RPMI8226 (cell line): Measurements from ENCODE around the gene NFKBIE.
"Not testable (repeated sequence)": the region's sequence is repeated elsewhere in the genome, so short reads cannot be mapped to it uniquely, and the experiment has no call there.

Experiments used
- DNase-seq: peaks from one replicate; pipeline ENCODE4 v3.0.0-alpha.2; 2015

NFKBIE gene

DNA sequence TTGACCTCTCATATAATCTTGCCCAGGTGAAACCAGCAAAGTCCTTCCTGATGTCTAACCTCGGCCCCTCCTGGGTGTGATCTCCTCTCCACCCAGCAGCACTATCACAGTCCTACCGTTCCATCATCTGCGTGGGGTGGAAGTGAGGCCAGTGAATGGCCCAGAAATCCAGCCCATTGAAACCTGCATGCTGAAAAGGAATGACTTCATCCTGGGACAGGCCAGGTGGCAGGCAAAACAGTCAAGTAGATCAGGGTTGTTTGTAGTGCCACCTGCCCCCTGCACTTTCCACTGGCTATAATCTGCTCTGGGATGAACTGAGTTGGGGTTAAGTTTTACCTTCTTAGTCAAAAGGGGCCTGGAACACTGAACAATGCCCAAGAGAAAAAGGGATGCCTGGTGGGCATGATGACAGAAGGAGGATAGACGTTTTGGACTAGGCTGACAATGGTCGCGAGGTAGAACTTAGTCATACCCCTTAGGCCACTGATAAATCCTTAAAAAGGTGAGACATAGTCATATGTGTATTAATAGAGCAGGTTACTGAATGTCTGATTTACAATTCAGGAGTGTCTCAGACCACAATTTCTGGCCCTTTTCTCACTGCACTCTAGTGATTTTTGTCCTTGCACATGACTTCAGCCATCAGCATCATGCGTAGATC, 26.5 kb downstream of the NFKBIE start:
- DNase-seq = no peak

DNA sequence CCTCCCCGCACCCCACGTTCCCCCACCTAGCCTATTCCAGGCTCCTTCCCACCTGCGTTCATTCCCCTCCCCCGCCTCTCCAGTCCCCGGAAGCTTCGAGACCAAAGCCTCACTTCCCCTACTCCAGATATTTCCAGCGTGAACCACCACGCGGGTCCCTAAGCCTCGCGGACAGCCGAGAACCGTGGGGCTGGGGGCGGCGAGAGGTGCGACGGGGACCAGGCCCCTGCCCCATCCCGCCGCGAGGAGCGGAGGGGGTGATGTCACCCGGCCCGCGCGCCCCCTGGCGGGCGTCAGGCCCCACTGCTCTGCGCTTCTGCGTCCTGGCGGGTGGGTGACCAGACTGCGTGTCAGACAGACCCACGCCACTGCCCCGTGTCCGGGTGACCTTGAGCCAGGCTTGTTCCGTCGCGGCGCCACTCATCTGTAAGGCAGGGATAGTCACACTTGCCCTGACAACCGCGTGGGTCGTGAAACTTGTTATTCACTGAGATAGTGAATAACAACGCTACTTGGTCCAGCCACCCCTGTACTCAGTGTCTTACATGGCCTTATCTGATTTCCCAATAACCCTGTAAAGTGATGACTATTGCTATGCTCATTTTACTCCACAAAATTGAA, 27.4 kb downstream of the NFKBIE start:
- DNase-seq = peak; percentile 84

DNA sequence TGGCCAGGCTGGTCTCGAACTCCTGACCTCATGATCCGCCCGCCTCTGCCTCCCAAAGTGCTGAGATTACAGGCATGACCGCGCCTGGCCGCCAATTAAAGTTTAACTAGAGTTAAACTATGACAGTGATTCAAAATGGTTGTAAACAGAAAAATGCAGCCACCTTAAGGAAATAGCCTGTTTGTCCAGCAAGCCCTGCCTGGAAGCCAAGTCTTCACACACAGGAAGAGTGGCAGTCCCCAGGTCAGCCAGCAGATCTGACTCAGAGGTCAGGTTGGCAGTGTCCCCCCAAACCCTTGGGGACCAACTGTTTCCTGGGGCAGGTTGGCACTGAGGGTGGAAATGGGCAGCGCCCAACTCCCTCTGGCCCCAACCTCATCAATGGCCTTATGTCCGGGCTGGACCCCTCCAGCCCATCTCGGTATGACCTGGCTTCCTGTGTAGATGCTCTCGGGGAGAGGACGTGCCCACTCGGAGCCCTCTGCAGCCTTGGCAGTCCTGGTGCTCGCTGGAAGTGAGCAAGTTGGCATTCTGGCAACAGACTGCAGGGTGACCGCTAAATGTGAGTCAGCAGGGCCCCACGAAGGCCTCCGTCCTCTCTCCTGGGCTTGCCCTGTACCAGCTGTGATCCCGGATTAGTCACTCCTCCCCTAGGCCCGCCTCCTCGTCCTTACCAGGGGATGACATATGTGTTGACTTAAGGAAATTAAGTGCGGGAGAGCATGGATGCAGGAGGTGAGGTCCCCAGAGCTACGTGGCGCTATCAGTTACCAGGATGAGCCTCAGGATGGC, 28.1 kb downstream of the NFKBIE start:
- peak; percentile 90 for DNase-seq

DNA sequence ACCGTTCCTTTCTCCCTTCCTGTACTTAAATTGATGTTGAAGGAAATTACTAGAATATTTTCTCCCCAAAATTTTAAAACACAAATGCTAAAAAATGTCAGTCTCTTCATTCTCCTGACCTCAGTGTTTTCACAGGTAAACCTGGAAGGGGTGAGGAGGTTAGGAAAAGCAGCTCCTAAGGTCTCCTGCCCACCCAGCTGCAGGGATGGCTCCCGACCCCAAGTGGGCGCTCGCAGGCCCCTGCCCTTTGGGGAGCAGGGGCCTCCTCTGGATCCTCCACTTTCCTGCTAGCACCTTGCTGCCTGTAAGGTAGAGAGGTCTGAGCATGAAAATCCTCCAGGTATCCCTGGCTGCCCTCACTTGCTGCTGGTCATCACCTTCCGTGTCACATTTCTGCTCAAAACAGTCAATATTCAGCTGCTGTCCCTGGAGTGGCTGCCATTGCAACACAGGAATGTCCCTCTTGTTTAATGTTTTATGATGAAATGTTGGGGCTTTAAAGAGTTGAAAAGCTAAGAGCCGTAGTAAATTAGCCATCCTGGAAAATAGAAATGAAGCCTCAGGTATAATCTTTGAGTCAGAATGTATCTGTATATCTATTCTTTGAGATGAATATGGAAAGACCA, 29.3 kb downstream of the NFKBIE start:
- DNase-seq = no peak

DNA sequence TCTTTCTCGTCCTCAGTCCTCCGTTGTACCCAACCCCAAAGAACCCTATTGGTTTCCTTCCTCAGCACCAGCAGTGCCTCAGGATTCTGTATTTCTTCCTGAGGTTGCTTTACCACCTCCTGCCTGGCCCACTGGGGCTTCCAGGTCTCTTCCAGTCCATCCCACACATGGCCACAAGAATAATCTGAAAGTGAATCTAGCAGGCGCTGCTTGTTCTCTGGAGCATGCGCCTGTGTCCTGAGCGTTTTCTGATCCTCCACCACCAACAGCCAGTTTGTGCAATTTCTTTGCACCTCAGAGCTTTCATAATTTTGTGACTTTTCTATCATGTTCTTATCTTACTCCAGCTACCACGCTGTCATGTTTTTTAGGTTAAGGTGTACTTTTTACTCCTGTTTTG, 30.1 kb downstream of the NFKBIE start:
- no peak for DNase-seq

DNA sequence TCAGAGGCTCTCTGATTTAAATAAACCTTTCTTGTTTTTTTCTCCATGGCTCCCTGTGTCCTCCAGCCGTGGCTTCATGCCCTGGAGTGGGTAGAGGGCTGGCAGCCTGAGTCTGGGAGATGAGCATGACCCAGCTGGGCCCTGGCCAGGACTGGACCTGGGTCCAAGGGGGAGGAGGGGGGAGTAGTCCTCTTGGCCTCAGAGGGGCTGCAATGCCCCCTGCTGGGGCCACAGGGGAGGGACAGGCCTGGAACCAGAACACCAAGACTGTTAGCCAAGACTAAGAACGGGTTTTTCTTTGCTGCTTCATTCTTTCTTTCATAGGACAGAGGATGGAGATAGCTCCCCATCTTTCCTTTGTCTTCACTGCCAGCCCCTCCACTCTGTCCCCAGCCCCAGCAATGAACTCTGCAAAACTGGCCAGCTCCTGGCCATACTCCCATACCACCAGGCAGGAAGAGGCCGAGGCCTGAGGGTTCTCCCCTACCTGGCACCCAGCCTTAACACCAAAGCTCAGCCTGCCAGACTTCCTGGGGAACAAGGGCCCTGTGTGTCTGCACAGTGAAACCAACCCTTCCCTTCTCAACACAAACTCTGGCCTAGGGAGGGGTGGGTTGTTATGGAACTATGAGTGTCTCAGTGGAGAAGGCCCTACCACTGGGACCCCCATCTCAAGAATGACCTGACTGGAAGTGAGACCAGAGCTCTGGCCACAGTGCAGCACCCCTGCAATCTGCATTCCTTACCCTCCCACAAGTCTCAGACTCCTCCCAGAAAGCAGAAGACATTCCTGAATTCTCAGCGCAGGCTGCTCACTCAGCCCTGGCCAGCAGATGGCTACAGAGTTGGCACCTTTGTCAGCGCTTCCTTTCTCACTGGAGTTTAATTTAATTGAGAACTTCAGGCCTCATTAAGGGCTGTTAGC, 31.0 kb downstream of the NFKBIE start:
- DNase-seq = no peak

DNA sequence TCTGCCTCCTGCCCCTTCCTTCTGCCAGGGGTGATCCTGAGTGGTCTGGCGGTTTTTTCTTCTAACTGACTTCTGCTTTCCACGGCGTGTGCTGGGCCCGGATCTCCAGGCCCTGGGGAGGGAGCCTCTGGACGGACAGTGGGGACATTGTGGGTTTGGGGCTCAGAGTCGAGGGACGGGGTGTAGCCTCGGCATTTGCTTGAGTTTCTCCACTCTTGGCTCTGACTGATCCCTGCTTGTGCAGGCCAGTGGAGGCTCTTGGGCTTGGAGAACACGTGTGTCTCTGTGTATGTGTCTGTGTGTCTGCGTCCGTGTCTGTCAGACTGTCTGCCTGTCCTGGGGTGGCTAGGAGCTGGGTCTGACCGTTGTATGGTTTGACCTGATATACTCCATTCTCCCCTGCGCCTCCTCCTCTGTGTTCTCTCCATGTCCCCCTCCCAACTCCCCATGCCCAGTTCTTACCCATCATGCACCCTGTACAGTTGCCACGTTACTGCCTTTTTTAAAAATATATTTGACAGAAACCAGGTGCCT, 31.7 kb downstream of the NFKBIE start:
- DNase-seq = no peak

DNA sequence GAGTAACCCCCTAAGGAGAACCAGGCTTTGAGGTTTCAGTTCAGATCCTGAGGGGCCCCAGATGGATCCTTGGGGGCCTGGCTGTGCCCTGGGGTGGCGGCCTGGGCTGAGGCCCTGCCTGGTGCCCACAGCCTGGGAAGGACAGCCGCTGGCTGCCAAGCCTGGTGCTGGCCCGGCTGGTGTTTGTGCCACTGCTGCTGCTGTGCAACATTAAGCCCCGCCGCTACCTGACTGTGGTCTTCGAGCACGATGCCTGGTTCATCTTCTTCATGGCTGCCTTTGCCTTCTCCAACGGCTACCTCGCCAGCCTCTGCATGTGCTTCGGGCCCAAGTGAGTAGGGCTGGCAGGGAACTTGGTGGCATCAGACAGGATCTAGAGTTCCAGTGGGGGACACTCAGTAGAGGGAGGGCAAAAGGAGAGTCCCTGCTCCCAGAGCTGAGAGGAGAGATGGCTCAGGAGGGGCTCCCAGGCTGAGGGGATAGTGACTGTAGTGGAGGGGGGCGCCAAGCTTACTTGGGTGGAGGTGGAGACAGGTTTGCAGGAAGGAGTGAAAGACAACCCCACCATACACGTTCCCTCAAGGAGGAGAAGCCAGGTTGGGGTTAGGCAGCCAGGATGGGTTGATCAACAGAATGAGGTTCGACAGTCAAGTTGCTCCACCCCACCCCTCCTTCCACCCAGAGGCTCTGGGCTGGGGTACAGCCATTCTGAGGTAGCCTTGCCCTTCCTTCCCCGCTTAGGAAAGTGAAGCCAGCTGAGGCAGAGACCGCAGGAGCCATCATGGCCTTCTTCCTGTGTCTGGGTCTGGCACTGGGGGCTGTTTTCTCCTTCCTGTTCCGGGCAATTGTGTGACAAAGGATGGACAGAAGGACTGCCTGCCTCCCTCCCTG, 32.4 kb downstream of the NFKBIE start:
- DNase-seq = no peak

DNA sequence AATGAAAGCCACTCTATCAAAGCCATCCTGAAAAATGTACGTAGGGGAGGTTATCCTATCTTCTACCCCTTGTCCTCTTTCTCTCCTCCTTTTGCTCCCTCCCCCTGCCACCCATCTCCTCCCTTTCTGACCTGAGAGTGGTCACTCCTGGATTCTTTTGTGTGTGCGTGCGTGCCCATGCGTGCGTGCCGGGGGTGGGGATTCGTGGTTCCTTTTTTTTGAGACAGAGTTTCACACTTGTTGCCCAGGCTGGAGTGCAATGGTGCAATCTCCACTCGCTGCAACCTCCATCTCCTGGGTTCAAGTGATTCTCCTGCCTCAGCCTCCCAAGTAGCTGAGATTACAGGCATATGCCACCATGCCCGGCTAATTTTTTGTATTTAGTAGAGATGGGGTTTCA, 33.9 kb downstream of the NFKBIE start:
- not testable (repeated sequence) for DNase-seq

DNA sequence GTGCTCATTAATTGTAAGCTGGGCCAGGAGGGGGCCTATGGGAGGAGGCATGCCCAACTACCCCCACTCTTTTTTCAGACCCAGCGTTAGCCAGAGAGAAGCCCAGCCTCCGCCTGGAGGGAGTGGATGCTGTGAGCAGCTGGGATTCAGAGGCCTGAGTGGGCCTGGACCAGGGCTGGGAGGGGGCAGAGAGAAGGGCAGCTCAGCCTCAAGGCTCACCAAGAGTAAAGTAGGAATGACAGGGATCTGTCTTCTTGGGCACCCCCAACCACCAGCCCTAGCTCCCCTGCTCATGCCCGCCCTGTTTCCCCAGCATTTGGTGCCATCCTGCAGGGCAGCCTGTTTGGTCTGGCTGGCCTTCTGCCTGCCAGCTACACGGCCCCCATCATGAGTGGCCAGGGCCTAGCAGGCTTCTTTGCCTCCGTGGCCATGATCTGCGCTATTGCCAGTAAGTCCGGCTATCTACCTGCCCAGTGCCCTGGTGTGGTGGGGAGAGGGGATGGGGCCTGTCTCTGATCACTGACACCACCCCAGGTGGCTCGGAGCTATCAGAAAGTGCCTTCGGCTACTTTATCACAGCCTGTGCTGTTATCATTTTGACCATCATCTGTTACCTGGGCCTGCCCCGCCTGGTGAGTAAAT, 35.2 kb downstream of the NFKBIE start:
- no peak for DNase-seq

DNA sequence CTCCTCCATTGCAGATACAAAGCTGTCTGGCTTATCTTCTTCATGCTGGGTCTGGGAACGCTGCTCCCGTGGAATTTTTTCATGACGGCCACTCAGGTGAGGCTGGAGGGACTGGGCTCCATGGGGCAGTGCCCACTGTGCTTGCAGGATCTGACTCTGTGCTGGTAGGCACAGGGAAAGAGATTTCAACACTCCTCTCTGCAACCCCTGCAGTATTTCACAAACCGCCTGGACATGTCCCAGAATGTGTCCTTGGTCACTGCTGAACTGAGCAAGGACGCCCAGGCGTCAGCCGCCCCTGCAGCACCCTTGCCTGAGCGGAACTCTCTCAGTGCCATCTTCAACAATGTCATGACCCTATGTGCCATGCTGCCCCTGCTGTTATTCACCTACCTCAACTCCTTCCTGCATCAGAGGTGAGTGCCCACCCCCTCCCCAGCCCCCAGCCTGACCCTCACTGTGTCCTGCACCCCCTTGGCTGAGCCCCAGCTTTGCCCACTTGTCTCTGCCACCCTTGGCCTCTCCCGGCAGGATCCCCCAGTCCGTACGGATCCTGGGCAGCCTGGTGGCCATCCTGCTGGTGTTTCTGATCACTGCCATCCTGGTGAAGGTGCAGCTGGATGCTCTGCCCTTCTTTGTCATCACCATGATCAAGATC, 35.8 kb downstream of the NFKBIE start:
- no peak for DNase-seq

DNA sequence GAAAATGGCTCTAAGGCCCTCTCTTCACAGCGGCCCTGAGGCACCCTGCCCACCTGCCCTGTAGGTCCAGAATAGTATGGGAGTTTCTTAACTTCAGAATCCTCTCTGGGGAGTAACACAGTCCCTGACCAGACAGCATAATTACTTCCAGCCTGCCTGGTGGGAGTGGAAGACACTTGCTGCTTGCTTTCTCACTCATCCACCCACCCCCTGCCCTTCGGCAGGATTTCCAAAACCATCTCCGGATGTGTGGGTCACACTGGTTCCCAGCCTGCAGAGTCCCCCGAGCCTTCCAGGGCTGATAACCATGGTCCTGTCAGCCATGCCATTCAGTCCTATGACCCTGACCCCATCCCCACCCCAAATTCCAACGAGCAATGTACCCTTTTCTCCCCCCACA, 36.5 kb downstream of the NFKBIE start:
- DNase-seq = no peak

DNA sequence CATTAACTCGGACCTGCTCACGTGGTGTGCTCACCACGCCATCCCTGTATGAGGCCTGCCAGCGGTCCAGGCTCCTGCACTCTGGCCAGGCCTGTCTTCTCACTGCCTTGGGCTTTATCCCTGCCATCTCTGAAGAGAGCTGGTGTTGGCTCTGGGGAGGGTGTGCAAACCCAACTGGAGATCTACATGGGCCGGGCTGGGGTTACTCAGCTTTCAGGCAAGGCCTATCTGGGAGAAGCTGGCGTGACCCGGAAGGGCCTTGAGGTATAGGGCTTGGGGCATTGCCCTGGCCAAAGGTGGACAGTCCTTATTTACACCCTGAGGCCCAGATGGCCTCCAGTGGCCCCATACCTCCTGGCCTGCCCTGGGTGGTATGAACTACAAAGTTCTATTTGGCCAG, 36.9 kb downstream of the NFKBIE start:
- no peak for DNase-seq

DNA sequence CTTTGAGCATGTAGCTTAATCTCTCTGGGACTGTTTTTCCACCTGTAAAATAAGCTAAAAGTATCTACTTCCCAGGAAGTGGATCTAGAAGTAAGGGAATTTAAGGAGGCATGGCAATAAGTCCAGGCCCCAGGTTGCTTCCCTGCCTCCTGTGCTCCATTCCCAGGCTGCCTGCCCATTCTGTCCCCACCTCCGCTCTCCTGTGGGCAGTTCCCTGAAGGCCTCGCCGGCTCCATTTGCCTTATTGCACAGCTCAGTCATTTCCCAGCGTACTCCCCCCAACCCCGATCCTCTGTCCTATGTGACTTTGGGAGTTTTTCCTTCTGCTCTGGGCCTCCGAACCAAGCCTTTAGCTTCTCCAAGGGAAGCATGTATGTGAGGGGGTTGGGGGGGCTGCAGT, 37.3 kb downstream of the NFKBIE start:
- DNase-seq = no peak

DNA sequence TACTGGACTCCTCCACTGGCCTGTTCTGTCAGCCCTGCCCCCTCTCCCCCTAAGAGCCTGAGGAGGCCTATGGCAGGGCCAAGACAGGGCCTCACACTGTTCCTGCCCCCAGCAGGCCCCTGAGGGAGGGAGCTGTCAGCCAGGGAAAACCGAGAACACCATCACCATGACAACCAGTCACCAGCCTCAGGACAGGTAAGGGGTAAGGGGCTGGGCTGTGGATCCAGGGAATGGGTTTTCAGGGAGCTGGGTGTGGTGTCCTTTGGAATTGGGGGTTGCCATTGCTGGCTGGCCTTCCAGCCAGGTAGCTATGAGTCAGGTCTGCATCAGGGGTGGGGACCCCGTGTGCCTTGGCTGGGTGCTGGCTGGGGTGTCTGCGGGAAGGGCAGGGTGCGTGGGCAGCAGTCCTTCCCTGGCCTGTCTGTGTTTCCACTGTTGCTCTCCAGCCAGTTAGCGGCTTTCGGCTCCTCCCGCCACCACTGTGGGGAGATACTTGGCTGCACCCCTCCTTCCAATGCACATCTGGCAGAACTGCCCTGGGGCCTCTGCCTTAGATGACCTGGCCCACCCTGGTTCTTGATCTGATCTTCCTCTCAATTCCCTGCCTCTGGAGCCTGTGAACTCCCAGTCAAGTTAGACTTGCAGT, 38.1 kb downstream of the NFKBIE start:
- DNase-seq = no peak

DNA sequence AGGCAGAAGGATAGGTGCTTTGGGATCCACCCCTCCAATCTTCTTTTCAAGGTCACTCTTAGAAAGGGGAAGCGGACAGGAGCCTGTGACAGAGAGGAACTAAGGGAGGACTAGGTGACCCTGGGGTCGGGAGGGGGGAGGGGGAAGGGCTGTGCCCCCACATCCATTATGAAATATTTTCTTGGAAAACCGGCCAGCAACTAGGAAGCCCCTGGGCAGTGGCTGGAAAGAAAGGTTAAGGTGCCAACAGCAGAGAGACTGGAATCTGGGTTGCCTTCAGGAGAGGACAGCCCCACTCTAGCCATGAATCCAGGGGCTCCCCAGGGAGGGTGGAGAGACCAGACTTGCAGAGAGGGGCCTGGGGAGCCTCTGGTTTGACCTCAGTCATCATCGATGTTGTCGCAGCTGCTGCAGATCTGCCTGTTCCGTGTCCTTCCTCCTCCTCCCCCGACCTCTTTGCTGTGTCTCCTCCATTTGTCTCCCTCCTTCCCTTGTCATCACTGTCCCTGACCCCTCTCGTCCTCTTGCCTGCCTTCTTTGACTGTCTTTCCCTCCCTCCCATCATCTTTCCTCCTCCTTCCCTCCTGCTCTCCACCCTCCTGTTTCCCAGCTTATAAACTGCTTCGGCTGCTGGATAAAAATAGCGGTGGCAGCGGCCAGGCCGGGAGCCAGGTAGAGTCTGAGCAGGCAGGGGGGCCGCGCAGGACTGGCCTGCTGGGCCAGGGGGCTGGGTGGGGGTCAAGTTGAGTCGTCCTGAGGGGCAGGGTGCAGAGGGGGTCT, 38.8 kb downstream of the NFKBIE start:
- no peak for DNase-seq

DNA sequence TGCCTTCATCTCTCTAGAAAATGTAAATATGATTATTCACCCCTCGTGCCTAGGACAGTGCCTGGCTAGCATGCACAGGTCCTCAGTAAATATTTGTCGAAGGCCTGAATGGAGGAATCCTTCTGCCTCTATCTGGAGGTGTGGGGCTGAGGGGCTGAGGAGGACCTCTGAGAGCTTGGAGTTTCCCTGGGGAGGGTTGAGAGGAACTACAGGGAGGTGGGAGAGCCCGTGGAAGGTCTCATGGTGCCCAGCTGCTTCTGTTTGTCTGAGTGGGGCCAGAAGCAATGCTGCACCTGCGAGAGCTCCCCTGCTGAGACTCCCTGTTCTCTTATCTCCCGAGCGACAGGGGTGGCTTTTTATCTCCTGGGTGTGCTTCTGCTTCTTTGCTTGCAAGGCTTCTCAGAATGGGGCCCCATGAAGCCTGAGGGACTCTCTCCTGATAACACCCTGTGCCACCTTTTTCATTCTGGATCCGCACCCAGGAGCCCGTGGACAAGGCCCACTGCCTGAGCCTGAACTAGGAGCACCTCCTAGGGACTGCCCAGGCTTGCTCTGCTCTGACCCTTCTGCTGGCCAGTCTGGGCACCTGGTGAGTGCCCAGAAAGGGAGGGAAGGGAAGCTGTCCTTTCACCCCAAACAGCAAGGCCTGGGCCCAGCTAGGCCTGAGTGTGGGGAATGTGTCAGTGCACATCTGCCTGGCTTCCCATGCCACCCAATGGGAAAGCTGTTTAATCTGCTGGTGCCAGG, 39.6 kb downstream of the NFKBIE start:
- DNase-seq = no peak

DNA sequence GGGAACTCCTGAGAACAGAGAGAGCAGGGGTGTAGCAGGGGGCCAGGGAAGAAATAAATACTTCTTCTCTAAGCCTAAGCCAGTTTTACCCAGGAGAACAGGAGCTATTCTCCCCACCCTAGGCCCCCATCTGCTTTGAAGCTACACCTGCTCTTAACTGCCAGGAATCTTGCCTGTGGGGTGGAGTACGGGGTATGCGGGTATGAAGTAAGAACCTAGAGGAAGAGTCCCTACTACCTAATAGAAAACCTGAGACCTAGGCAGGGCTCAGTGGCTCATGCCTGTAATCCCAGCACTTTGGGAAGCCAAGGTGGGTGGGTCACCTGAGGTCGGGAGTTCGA, 40.4 kb downstream of the NFKBIE start:
- no peak for DNase-seq
